ENCODE measurements around the gene PIGB.

The PIGB gene

DNA sequence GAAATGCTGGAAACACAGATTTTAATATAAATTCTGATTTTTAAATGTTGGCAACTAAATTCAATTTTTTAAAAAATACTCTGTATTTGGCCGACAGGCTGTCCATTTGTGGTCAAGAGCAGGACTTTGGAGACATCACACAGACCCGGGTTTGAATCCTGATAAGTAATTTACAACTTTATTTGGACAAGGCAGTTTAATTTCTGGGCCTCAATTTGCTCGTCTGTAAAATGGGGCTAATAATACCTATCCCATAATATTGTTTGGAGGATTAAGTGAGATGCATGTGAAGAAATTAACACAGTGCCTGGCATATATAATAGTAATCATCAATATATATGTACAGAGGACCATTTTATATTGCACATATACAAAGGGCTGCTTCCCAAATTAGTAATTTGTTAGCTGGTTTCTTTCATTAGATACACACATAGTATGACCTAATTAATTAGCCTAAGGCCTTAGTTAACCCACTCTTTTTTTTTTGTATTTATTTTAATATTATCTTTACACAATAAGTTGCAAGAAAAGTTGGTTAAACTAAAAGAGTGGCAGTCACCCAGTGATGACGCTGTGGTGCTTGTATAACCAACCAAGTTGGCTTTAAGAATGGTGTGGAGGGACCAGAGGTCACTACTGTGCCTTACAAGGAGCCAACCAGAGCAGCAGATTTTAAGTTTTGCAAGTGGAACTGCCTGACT is 665 bp downstream of the PIGB start:
- DNase-seq (ENCODE audit: insufficient read length, low spot score) = no peak
- no peak for TF ChIP-seq POLR2A (IDR thresholded peaks at IDR 0.05; ENCODE audit: low read depth, low read length)
- no peak for TF ChIP-seq TAF1 (IDR thresholded peaks at IDR 0.05; ENCODE audit: low read depth, low read length)
- no peak for TF ChIP-seq POLR2AphosphoS5 (IDR thresholded peaks at IDR 0.05; ENCODE audit: low read depth, low read length)
- TF ChIP-seq POU2F2 (IDR thresholded peaks at IDR 0.05; ENCODE audit: low read depth, low read length) = no peak
- TF ChIP-seq SPI1 (IDR thresholded peaks at IDR 0.05; ENCODE audit: low read depth, low read length) = no peak
- no peak for TF ChIP-seq PAX5 (IDR thresholded peaks at IDR 0.05; ENCODE audit: insufficient read depth, low read length, severe bottlenecking)
- peak; percentile 28 for FAIRE-seq

DNA sequence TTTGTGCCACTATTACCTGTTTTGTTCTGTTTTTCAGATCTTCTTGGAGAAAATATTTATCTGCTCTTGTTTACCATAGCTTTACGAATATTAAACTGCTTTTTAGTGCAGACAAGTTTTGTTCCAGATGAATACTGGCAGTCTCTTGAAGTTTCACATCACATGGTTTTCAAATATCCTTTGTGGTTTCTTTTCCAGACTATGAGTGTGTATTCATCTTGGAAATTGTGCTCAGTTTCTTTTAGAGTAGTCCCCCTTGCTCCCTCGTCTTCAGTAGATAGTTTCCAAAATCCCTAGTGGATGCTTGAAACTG is 1.2 kb downstream of the PIGB start:
- FAIRE-seq (no peak), DNase-seq (ENCODE audit: insufficient read length, low spot score) (no peak)
- TF ChIP-seq TAF1 (IDR thresholded peaks at IDR 0.05; ENCODE audit: low read depth, low read length) (no peak), SPI1 (IDR thresholded peaks at IDR 0.05; ENCODE audit: low read depth, low read length) (no peak), POLR2AphosphoS5 (IDR thresholded peaks at IDR 0.05; ENCODE audit: low read depth, low read length) (no peak), POLR2A (IDR thresholded peaks at IDR 0.05; ENCODE audit: low read depth, low read length) (no peak), POU2F2 (IDR thresholded peaks at IDR 0.05; ENCODE audit: low read depth, low read length) (no peak), PAX5 (IDR thresholded peaks at IDR 0.05; ENCODE audit: insufficient read depth, low read length, severe bottlenecking) (no peak)

DNA sequence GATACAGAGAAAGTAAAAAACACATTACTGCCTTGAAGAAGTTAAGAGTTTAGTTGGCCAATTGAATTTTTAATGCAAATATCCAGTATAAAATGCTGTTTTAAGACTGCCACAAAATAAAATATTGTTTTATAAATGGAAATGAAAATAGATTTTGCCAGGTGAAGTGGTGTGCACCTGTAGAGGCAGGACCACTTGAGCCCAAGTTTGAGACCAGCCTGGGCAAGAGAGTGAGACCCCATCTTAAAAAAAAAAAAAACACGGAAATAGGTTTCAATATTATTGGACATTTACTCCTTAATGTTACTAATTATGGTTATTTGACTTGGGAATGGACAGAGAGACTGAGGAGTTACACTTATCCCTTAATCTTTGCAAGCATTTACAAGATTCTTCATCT is 1.9 kb downstream of the PIGB start:
- TF ChIP-seq SPI1 (IDR thresholded peaks at IDR 0.05; ENCODE audit: low read depth, low read length) = no peak
- no peak for TF ChIP-seq PAX5 (IDR thresholded peaks at IDR 0.05; ENCODE audit: insufficient read depth, low read length, severe bottlenecking)
- TF ChIP-seq POLR2AphosphoS5 (IDR thresholded peaks at IDR 0.05; ENCODE audit: low read depth, low read length) = no peak
- no peak for TF ChIP-seq POLR2A (IDR thresholded peaks at IDR 0.05; ENCODE audit: low read depth, low read length)
- no peak for TF ChIP-seq TAF1 (IDR thresholded peaks at IDR 0.05; ENCODE audit: low read depth, low read length)
- TF ChIP-seq POU2F2 (IDR thresholded peaks at IDR 0.05; ENCODE audit: low read depth, low read length) = no peak
- DNase-seq (ENCODE audit: insufficient read length, low spot score) (no peak), FAIRE-seq (no peak)

DNA sequence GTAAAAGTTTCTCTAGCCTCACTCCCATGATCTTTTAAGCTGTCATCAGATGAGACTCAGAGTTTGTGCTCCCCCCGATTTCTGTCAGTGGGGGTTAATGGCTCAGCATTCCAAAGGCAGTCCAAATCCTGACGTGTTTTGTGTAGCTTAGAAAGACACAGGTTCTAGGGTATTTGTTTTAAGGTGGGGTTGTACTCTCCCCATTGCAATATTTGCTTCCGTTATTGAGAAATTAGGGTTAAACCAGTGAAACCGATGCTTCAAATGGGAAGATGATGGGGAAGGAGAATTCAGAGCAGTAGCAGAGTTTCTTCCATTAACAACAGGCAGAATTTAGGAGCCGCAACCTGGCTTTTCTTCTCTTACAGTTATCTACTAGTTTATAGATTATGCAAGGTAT is 3.4 kb downstream of the PIGB start:
- TF ChIP-seq TAF1 (IDR thresholded peaks at IDR 0.05; ENCODE audit: low read depth, low read length) (no peak), PAX5 (IDR thresholded peaks at IDR 0.05; ENCODE audit: insufficient read depth, low read length, severe bottlenecking) (no peak), POLR2AphosphoS5 (IDR thresholded peaks at IDR 0.05; ENCODE audit: low read depth, low read length) (no peak), POU2F2 (IDR thresholded peaks at IDR 0.05; ENCODE audit: low read depth, low read length) (no peak), SPI1 (IDR thresholded peaks at IDR 0.05; ENCODE audit: low read depth, low read length) (no peak)
- DNase-seq (ENCODE audit: insufficient read length, low spot score) (no peak), FAIRE-seq (no peak)

DNA sequence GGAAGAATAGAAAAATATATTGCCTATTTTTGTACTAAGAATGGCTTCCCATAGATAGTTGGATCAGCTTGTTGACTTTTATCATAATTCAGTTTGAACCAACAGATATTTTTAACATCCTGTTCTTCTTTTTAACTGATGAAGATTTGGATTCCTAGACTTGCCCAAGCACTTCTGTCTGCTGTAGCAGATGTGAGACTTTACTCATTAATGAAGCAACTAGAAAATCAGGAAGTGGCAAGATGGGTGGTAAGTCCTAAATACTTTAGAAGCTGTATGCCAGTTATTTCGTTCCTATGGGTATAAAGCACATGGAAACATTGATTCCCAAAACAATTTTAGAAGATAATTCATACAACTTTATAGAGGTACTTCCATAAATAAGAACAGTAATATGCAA is 8.4 kb downstream of the PIGB start:
- no peak for DNase-seq (ENCODE audit: insufficient read length, low spot score)
- no peak for FAIRE-seq
- TF ChIP-seq SPI1 (IDR thresholded peaks at IDR 0.05; ENCODE audit: low read depth, low read length) = no peak
- TF ChIP-seq POU2F2 (IDR thresholded peaks at IDR 0.05; ENCODE audit: low read depth, low read length) = no peak

DNA sequence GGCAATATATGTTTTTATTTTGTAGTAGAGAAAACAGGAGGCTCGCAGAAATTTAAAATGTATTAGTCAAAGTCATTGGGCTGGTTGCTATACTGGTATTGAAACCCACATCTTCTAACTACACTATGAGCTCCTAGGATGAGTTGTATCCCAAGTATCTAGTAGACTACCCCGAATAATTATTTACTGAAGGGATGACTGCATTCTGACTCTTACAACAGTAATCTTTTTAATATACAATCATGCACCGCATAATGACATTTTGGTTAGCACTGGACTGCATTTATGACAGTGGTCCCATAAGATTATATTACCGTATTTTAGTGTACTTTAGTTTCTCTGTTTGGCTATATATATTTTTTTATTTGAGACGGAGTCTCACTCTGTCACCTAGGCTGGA is 15.3 kb downstream of the PIGB start:
- TF ChIP-seq POLR2AphosphoS5 (IDR thresholded peaks at IDR 0.05; ENCODE audit: low read depth, low read length) (no peak), SPI1 (IDR thresholded peaks at IDR 0.05; ENCODE audit: low read depth, low read length) (no peak), TAF1 (IDR thresholded peaks at IDR 0.05; ENCODE audit: low read depth, low read length) (no peak)
- FAIRE-seq (no peak), DNase-seq (ENCODE audit: insufficient read length, low spot score) (no peak)

DNA sequence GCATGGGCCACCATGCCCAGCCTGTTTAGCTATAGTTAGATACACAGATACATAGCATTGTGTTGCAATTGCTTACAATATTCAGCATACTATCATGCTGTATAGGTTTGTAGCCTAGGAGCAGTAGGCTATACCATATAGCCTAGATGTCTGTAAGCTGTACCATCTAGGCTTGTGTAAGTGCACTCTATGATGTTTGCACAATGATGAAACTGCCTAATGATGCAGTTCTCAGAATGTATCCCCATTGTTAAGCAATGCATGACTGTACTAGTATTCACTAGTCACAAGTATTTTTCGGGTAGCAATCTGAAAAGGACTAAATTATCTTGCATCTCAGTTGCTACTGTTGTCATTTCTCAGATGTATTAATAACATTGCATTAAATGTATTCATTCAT is 16.0 kb downstream of the PIGB start:
- FAIRE-seq (peak; percentile 87), DNase-seq (ENCODE audit: insufficient read length, low spot score) (no peak)
- TF ChIP-seq PAX5 (IDR thresholded peaks at IDR 0.05; ENCODE audit: insufficient read depth, low read length, severe bottlenecking) (no peak), SPI1 (IDR thresholded peaks at IDR 0.05; ENCODE audit: low read depth, low read length) (no peak), POU2F2 (IDR thresholded peaks at IDR 0.05; ENCODE audit: low read depth, low read length) (no peak), POLR2A (IDR thresholded peaks at IDR 0.05; ENCODE audit: low read depth, low read length) (no peak), TAF1 (IDR thresholded peaks at IDR 0.05; ENCODE audit: low read depth, low read length) (no peak), POLR2AphosphoS5 (IDR thresholded peaks at IDR 0.05; ENCODE audit: low read depth, low read length) (no peak)

DNA sequence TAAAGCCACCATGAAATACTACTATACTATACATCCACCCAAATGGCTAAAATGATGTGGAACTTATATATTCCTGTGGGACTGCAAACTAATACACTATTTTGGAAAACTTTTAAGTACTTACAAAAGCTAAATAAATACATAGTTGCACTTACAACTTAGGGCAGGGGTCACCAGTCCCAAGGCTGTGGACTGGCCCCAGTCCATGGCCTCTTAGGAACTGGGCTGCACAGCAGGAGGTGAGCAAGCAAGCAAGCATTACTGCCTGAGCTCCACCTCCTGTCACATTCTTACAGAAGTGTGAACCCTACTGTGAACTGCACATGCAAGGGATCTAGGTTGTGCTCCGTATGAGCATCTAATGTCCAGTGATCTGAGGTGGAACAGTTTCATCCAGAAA is 18.1 kb downstream of the PIGB start:
- FAIRE-seq = no peak
- TF ChIP-seq TAF1 (IDR thresholded peaks at IDR 0.05; ENCODE audit: low read depth, low read length) (no peak), POU2F2 (IDR thresholded peaks at IDR 0.05; ENCODE audit: low read depth, low read length) (no peak), POLR2A (IDR thresholded peaks at IDR 0.05; ENCODE audit: low read depth, low read length) (no peak), SPI1 (IDR thresholded peaks at IDR 0.05; ENCODE audit: low read depth, low read length) (no peak), PAX5 (IDR thresholded peaks at IDR 0.05; ENCODE audit: insufficient read depth, low read length, severe bottlenecking) (no peak), POLR2AphosphoS5 (IDR thresholded peaks at IDR 0.05; ENCODE audit: low read depth, low read length) (no peak)

DNA sequence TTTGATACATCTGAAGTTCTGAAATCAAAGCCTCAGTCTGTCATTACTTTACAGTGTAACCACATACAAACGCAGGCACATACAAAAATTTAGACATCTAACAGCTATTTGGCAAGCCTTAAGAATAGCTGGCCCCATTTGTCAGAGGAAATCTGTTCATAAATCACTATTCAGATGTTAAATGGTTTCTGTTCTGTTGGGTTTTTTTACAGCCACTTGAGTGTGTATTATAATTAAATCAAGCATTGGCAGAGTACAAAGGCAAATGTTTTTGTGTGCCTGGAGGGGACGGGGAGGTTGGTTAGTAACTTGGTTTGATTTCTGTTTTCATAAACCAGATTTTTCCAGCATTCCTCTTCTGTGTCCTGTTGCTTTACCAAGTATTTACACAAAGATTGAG is 24.1 kb downstream of the PIGB start:
- FAIRE-seq (no peak), DNase-seq (ENCODE audit: insufficient read length, low spot score) (no peak)
- TF ChIP-seq POLR2AphosphoS5 (IDR thresholded peaks at IDR 0.05; ENCODE audit: low read depth, low read length) (no peak), POU2F2 (IDR thresholded peaks at IDR 0.05; ENCODE audit: low read depth, low read length) (no peak), PAX5 (IDR thresholded peaks at IDR 0.05; ENCODE audit: insufficient read depth, low read length, severe bottlenecking) (no peak), POLR2A (IDR thresholded peaks at IDR 0.05; ENCODE audit: low read depth, low read length) (no peak), SPI1 (IDR thresholded peaks at IDR 0.05; ENCODE audit: low read depth, low read length) (no peak), TAF1 (IDR thresholded peaks at IDR 0.05; ENCODE audit: low read depth, low read length) (no peak)

More for the DNA sequence above, 18.1 kb downstream of the PIGB start:
- DNase-seq (ENCODE audit: insufficient read length, low spot score) = no peak

DNA sequence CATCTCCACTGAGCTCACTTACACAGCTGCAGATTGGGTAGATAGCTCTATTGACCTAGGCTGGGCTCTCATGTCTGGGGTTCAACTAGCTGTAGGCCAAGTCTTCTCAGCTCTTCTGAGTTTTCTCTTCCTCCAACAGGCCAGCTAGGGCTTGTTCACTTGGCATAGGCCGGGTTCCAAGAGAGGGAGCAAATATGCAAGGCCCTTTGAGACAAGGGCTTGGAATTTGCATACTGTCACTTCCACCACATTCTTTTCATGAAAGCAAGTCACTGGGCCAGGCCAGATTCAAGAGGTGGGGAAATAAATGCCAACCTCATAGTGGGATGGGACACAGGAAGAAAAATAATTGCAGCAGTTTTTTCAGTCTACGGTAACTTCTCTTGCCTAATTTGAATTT is 25.2 kb downstream of the PIGB start:
- TF ChIP-seq SPI1 (IDR thresholded peaks at IDR 0.05; ENCODE audit: low read depth, low read length) = no peak
- no peak for TF ChIP-seq POLR2AphosphoS5 (IDR thresholded peaks at IDR 0.05; ENCODE audit: low read depth, low read length)
- TF ChIP-seq POU2F2 (IDR thresholded peaks at IDR 0.05; ENCODE audit: low read depth, low read length) = no peak
- TF ChIP-seq PAX5 (IDR thresholded peaks at IDR 0.05; ENCODE audit: insufficient read depth, low read length, severe bottlenecking) = no peak
- TF ChIP-seq TAF1 (IDR thresholded peaks at IDR 0.05; ENCODE audit: low read depth, low read length) = no peak
- no peak for TF ChIP-seq POLR2A (IDR thresholded peaks at IDR 0.05; ENCODE audit: low read depth, low read length)
- FAIRE-seq = no peak
- DNase-seq (ENCODE audit: insufficient read length, low spot score) = no peak
